Kidney (tissue), 14 donors: ENCODE data around the gene DENND4A. TPM values are rescaled to one million over a fixed set of nuclear protein-coding genes. Genes with fewer than 3 reads are reported as not detected.

Experiments
- DNase-seq, 5 donors: peaks; one replicate each; pipeline ENCODE4 v3.0.0-alpha.2; 2013 to 2020
- FAIRE-seq: peaks from 2 replicates; lab custom pipeline; 2012; peaks lifted over from hg19 to GRCh38; lab: Jason Lieb, UNC
- H3K27ac ChIP-seq, 2 donors: one replicate each; pipeline ENCODE4 v1.7.0; 2013; ENCODE audit warnings: low read depth in 2 of 2, low read length in 2 of 2, inconsistent platforms in 1 of 2
- H3K27me3 ChIP-seq: one replicate; pipeline ENCODE4 v1.7.1; 2013; ENCODE audit warnings: low read length, inconsistent platforms; ENCODE audit not compliant: control insufficient read depth, insufficient read depth
- H3K36me3 ChIP-seq, 3 donors: one replicate each; pipeline versions ENCODE4 v1.7.0 to v1.7.1; 2013; ENCODE audit warnings: low read length in 3 of 3, control low read depth in 1 of 3, inconsistent platforms in 1 of 3; ENCODE audit not compliant: insufficient read depth in 3 of 3, control insufficient read depth in 2 of 3
- H3K4me1 ChIP-seq, 3 donors: one replicate each; pipeline versions ENCODE4 v1.7.0 to v1.7.1; 2013; ENCODE audit warnings: low read length in 3 of 3, inconsistent platforms in 1 of 3, low read depth in 1 of 3; ENCODE audit not compliant: control insufficient read depth in 2 of 3, insufficient read depth in 2 of 3
- H3K4me3 ChIP-seq, 3 donors: one replicate each; pipeline versions ENCODE4 v1.7.0 to v1.8.1; 2013; ENCODE audit warnings: low read length in 3 of 3, control low read depth in 1 of 3, inconsistent platforms in 1 of 3
- H3K9ac ChIP-seq, 3 donors: one replicate each; pipeline versions ENCODE4 v1.7.0 to v1.7.1; 2013; ENCODE audit warnings: low read length in 3 of 3, control low read depth in 1 of 3, inconsistent platforms in 1 of 3
- H3K9me3 ChIP-seq, 3 donors: one replicate each; pipeline versions ENCODE4 v1.7.0 to v1.7.1; 2013; ENCODE audit warnings: low read length in 3 of 3, control low read depth in 1 of 3, inconsistent platforms in 1 of 3; ENCODE audit not compliant: control insufficient read depth in 2 of 3, insufficient read depth in 1 of 3
- intact Hi-C: fragments of 100-400 bp; cut with DNase I; formaldehyde crosslinking; loops from one replicate; pipeline ENCODE4 v1.11.1; 2022
- polyA plus RNA-seq: library from polyadenylated mRNA; stranded (reverse); fragments of 350-450 nt; fragmentation: Illumina TruSeq; extraction: RNeasy Lipid Tissue Mini Kit (QIAGEN cat#74804); gene quantifications from one replicate; pipeline ENCODE4 v1.2.3, GENCODE V29; 2014; ENCODE audit warnings: low read depth, low replicate concordance; ENCODE audit not compliant: insufficient read depth
- total RNA-seq: library from RNA; stranded (reverse); fragmentation: NEBNext Ultra II Directional; extraction: Animal tissue kit (Norgen Biotek cat#: 25700); gene quantifications from one replicate; pipeline ENCODE4 v1.2.1, GENCODE V29; 2021
- TF ChIP-seq, protein P1 (sequence below): IDR thresholded peaks from 3 replicates; pipeline ENCODE4 v1.5.1; 2012; ENCODE audit warnings: mild to moderate bottlenecking, moderate library complexity, borderline replicate concordance; ENCODE audit not compliant: insufficient read depth; ENCODE audit errors: extremely low read depth
- donor health status: control.
- donor health status: control.
- donor health status: control.
- donor health status: control.
- donor health status: control.
- donor health status: DM: yes; HTN: yes; CAD: no.
- donor health status: Normal renal cell carcinoma (clear cell type).

The DENND4A gene
- total and polyA plus RNA-seq, 2 donors from 2014 or later, result 8.6 to 35.9 TPM

DNA sequence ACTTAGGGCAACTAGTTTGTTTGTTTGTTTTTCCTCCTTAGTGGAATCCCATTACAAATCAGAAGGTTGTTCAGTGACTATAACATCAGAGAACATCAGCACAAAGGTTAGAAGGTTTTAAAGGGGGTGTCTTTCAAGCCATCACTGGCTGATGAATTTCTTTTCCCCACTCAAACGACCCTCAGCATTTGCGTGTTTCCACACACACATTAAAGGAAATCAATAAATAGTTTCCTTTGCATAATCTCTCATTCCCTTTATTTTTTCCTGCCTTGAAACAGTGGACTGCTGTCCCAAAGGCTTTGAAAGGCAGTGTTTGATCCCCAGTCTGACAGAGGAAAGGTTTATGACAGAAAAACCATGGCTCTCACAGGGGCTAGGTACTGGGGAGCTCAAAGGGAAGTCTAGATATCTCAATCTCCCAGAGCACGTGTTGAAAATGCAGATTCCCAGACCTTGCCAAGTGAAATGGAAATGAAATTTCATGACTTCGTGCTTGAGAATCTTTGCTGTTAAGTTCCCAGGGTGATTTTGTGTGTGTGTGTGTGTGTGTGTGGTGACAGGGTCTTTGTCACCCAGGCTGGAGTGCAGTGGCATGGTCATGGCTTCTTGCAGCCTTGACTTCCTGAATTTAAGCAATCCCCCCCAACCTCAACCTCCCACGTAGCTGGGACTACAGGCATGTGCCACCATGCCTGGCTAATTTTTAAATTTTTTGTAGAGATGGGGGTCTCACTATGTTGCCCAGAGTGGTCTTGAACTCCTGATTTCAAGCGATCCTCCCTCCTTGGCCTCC, 178.9 kb downstream of the DENND4A start:
- no peak for FAIRE-seq
- intact Hi-C loops, result no loop called here

DNA sequence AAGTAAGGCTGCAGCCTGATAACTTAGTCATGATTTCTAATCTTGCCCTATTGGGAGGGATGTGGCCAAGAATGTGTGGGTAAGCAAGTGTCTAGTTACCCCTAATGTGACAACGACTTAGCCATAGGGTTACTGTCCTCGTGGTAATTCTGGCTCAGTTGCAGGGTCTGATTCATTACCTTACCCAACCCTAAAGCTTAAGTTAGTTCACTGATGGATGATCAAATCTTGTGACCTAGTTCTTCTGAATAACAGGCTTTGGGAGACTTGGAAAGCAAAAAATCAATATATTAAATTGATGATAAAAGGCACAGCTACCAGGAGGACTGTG, 179.5 kb downstream of the DENND4A start:
- H3K9ac ChIP-seq, result peak overlapping the region in 2 of 3 donors; percentile 12 to 97
- intact Hi-C loops, result no loop called here
- FAIRE-seq, result no peak
- no peak overlapping the region for H3K27ac ChIP-seq
- no peak overlapping the region for H3K4me3 ChIP-seq
- peaks cover 0 to 19% (median 15%) of the 10 kb centered on the region in 3 donors for H3K4me1 ChIP-seq
- H3K27me3 ChIP-seq, result no peaks in the 10 kb centered on the region
- no peaks in the 10 kb centered on the region for H3K9me3 ChIP-seq
- DNase-seq, result no peak
- TF ChIP-seq, protein P1, sequence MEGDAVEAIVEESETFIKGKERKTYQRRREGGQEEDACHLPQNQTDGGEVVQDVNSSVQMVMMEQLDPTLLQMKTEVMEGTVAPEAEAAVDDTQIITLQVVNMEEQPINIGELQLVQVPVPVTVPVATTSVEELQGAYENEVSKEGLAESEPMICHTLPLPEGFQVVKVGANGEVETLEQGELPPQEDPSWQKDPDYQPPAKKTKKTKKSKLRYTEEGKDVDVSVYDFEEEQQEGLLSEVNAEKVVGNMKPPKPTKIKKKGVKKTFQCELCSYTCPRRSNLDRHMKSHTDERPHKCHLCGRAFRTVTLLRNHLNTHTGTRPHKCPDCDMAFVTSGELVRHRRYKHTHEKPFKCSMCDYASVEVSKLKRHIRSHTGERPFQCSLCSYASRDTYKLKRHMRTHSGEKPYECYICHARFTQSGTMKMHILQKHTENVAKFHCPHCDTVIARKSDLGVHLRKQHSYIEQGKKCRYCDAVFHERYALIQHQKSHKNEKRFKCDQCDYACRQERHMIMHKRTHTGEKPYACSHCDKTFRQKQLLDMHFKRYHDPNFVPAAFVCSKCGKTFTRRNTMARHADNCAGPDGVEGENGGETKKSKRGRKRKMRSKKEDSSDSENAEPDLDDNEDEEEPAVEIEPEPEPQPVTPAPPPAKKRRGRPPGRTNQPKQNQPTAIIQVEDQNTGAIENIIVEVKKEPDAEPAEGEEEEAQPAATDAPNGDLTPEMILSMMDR, result no peak
- no peaks in the 10 kb centered on the region for H3K36me3 ChIP-seq

More for the DNA sequence above, 178.9 kb downstream of the DENND4A start:
- Histone ChIP-seq H3K9ac (no peak overlapping the region), H3K4me1 (peaks cover 0 to 19% (median 15%) of the 10 kb centered on the region in 3 donors), H3K9me3 (no peaks in the 10 kb centered on the region), H3K27ac (no peak overlapping the region), H3K4me3 (no peak overlapping the region), H3K27me3 (no peaks in the 10 kb centered on the region), H3K36me3 (no peaks in the 10 kb centered on the region)
- DNase-seq, result no peak
- TF ChIP-seq, protein P1, result no peak

DNA sequence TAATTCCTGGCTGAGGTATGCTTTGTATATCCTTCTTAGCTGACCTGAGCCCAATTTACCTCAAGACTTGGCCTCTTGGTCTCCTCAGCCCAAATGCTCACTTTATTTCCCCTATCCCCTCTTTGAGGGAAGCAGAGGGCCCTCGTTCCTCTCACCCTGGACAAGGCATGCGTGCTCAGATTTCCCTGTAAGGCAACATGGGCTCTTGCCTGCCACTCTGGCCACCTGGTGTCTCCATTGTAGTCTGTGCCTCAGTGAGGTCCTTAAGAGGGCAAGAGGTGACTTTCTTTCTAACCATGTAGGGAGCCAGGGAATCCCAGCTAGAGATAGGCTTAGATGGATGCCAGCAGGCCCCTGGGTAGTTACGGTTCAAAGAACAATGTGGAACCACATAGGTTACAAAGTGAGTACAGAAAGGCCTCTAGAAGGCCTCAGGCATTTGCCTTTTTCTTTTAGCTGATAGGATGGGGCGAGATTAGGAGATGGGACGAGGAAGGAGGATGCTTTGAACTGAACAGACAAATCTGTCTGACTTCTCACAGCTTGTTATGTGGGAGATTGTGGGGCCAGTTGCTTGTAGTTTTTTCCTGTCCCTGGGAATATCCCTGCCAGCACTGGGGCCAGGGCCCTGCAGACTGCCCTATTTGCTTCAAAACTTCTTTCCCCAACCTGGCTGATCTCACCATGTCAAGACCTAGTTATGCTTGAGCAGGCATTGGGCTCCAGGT, 180.0 kb downstream of the DENND4A start:
- peak overlapping the region; percentile 92 to 97 for H3K27ac ChIP-seq
- FAIRE-seq (no peak), DNase-seq (peak in 2 of 5 donors; percentile 8 to 64)
- H3K9me3 ChIP-seq, result no peaks in the 10 kb centered on the region
- peak overlapping the region; percentile 74 to 97 (median 81) for H3K4me3 ChIP-seq
- no peaks in the 10 kb centered on the region for H3K36me3 ChIP-seq
- TF ChIP-seq, protein P1, result no peak
- no peaks in the 10 kb centered on the region for H3K27me3 ChIP-seq
- peaks cover 0 to 19% (median 15%) of the 10 kb centered on the region in 3 donors for H3K4me1 ChIP-seq
- peak overlapping the region; percentile 69 to 97 (median 91) for H3K9ac ChIP-seq
- intact Hi-C loops, result no loop called here
